HEK293T (cell line): ENCODE measurements around the gene SNRK.
"Not testable (repeated sequence)": the region's sequence is repeated elsewhere in the genome, so short reads cannot be mapped to it uniquely, and the experiment has no call there.

ENCODE experiments used
- CTCF ChIA-PET: fragments of 350-600 bp; formaldehyde crosslinking; extraction: SDS; loops from one replicate; lab custom pipeline; 2021; ENCODE audit warnings: antibody characterized with exemption, inconsistent platforms; lab: Yijun Ruan, JAX
- POLR2A ChIA-PET: fragments of 350-600 bp; formaldehyde crosslinking; extraction: SDS; loops from one replicate; lab custom pipeline; 2020; ENCODE audit warnings: antibody characterized with exemption, inconsistent platforms; lab: Yijun Ruan, JAX
- DNase-seq: peaks from one replicate; pipeline ENCODE4 v3.0.0; 2012; ENCODE audit warnings: mixed read lengths; ENCODE audit errors: extremely low spot score
- ARNT ChIP-seq: fragments of 450-650 bp; IDR thresholded peaks from 2 replicates; pipeline ENCODE4 v1.6.1; 2017; ENCODE audit warnings: mild to moderate bottlenecking
- BHLHE40 ChIP-seq: fragments of 450-650 bp; IDR thresholded peaks from 2 replicates; pipeline ENCODE4 v1.6.1; 2016; ENCODE audit warnings: mild to moderate bottlenecking, moderate library complexity, borderline replicate concordance
- CTBP1 ChIP-seq: fragments of 450-650 bp; IDR thresholded peaks from 2 replicates; pipeline ENCODE4 v1.6.1; 2016; ENCODE audit warnings: borderline replicate concordance
- ELF4 ChIP-seq: fragments of 450-650 bp; IDR thresholded peaks from 2 replicates; pipeline ENCODE4 v1.6.1; 2017; ENCODE audit warnings: antibody characterized with exemption
- FOXA1 ChIP-seq: fragments of 450-650 bp; IDR thresholded peaks from 2 replicates; pipeline ENCODE4 v1.6.1; 2016; ENCODE audit warnings: mild to moderate bottlenecking
- FOXK2 ChIP-seq: fragments of 450-650 bp; IDR thresholded peaks from 2 replicates; pipeline ENCODE4 v1.6.1; 2016; ENCODE audit warnings: mild to moderate bottlenecking
- FOXM1 ChIP-seq: fragments of 450-650 bp; IDR thresholded peaks from 2 replicates; pipeline ENCODE4 v1.6.1; 2017; ENCODE audit warnings: mild to moderate bottlenecking, borderline replicate concordance
- HDGF ChIP-seq: fragments of 450-650 bp; IDR thresholded peaks from 2 replicates; pipeline ENCODE4 v1.6.1; 2017; ENCODE audit warnings: antibody characterized with exemption, borderline replicate concordance
- L3MBTL2 ChIP-seq: fragments of 450-650 bp; conservative IDR thresholded peaks from 2 replicates; pipeline ENCODE4 v1.6.1; 2016; ENCODE audit warnings: mild to moderate bottlenecking
- LEF1 ChIP-seq: fragments of 450-650 bp; IDR thresholded peaks from 2 replicates; pipeline ENCODE4 v1.6.1; 2017; ENCODE audit warnings: mild to moderate bottlenecking, borderline replicate concordance
- NFRKB ChIP-seq: fragments of 450-650 bp; IDR thresholded peaks from 2 replicates; pipeline ENCODE4 v1.6.1; 2016; ENCODE audit warnings: mild to moderate bottlenecking, moderate library complexity
- SP1 ChIP-seq: fragments of 450-650 bp; IDR thresholded peaks from 2 replicates; pipeline ENCODE4 v1.6.1; 2017
- SUZ12 ChIP-seq: fragments of 450-650 bp; IDR thresholded peaks from 2 replicates; pipeline ENCODE4 v1.6.1; 2016; ENCODE audit warnings: mild to moderate bottlenecking
- TARDBP ChIP-seq: fragments of 450-650 bp; IDR thresholded peaks from 2 replicates; pipeline ENCODE4 v1.6.1; 2016
- ZNF384 ChIP-seq: fragments of 450-650 bp; IDR thresholded peaks from 2 replicates; pipeline ENCODE4 v1.6.1; 2016
- TF ChIP-seq, protein P1 (sequence below): fragments of 450-650 bp; IDR thresholded peaks from 2 replicates; pipeline ENCODE4 v1.6.1; 2016

SNRK gene

DNA sequence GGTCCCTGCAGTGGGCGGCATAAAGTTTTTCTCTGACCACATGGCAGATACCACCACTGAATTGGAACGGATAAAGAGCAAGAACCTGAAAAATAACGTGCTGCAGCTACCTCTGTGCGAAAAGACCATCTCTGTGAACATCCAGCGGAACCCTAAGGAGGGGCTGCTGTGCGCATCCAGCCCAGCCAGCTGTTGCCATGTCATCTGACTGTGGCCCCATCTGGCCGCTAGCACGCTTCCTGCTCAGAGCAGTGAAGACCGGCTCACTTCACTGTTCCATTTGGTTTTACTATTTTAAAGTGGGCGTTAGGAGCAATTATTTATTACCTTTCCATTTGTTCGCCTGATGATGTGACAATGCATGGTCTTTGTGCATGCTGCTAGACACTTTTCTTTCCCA, 62.0 kb downstream of the SNRK start:
- CTCF ChIA-PET: no interaction called here
- no peak for TF ChIP-seq ELF4
- TF ChIP-seq LEF1: no peak
- no peak for TF ChIP-seq ARNT
- TF ChIP-seq ZNF384: no peak
- TF ChIP-seq L3MBTL2: no peak
- no peak for TF ChIP-seq BHLHE40
- TF ChIP-seq FOXA1: no peak
- TF ChIP-seq FOXK2: no peak
- no peak for TF ChIP-seq NFRKB
- no peak for TF ChIP-seq CTBP1
- TF ChIP-seq HDGF: no peak
- TF ChIP-seq FOXM1: no peak
- POLR2A ChIA-PET: no interaction called here
- DNase-seq: no peak

DNA sequence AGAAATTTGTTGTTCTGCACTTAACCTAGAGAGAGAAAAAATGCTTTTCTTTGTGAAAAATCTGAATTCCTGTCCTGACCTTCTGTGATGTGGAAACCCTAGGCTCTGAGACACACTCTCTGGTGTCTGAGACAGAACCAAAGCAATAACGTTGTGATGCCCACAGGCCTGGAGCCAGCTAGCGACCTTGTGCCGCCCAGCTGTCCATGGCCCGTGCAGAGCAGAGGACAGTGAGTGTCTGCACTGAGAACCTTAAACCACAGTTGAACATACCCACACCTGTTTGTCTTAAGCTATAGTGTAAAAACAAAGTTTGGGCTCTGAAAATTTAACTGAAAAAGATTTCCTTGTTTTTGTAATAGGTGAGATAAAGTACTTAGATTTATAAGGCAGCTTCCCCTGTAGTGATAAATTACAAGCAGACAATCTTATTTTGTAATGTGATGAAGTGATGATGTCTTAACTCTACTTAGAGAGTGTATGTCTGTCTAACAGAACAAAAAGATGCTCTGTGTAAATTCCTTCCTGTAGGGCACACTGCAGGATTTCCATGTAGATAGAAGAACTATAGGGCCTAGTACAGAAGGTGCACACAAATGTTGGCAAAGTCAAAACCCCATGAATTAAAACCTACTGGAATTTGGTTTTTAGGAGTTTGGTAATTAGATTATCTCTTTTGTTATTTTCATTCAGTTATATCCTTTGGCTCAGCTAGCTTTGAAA, 62.7 kb downstream of the SNRK start:
- ChIA-PET POLR2A (no interaction called here), CTCF (interaction anchor here (0.6 kb wide), 1 partner anchor 225 kb away, joined by 3 read pairs; no protein-coding TSS in a partner anchor)
- TF ChIP-seq HDGF (no peak), NFRKB (no peak)
- no peak for DNase-seq

DNA sequence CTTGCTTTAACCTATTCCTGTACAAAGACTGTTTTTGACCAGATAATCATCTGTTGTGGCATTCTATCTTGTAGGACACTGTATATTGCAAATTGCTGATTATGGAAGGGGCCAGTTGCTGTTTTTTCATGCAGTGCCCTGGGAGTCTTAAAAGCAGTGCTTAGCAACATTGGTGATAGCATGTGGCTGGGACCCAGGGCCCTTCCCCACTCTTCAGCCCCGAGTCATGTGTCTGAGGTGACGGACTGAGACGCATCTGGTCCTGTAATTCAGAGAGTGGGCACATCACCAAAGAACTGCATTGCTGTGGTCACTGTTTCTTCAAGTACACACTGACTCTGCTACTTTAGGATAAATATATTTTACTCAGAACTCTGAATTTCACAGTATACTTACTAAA, 63.4 kb downstream of the SNRK start:
- TF ChIP-seq FOXM1 (no peak), TARDBP (no peak), FOXK2 (no peak), L3MBTL2 (no peak), LEF1 (no peak), SUZ12 (no peak), CTBP1 (no peak), ZNF384 (no peak), ELF4 (no peak), ARNT (no peak), HDGF (no peak)
- TF ChIP-seq, protein P1, sequence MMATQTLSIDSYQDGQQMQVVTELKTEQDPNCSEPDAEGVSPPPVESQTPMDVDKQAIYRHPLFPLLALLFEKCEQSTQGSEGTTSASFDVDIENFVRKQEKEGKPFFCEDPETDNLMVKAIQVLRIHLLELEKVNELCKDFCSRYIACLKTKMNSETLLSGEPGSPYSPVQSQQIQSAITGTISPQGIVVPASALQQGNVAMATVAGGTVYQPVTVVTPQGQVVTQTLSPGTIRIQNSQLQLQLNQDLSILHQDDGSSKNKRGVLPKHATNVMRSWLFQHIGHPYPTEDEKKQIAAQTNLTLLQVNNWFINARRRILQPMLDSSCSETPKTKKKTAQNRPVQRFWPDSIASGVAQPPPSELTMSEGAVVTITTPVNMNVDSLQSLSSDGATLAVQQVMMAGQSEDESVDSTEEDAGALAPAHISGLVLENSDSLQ: no peak
- no peak for DNase-seq
- POLR2A ChIA-PET: no interaction called here
- CTCF ChIA-PET: interaction anchor here (0.6 kb wide), 1 partner anchor 225 kb away, joined by 3 read pairs; no protein-coding TSS in a partner anchor

DNA sequence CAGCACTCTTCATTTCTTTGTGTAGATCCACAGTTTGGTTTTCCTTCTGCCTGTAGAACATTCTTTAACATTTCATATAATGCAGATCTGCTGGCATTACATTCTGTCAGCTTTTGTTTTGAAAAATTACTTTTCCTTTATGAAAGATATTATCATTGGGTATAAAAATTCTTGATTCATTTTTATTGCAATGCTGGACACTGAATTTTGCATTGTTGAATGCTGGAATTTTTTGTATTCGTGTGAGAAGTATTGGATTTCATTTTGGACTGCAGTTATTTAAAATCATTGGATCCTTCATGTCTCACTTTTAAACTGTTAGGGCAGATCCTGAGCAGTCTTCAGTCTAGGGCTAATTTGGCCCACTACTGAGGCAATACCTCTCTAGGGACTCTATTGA, 67.1 kb downstream of the SNRK start:
- POLR2A ChIA-PET: no interaction called here
- no peak for TF ChIP-seq ZNF384
- TF ChIP-seq FOXA1: no peak
- no peak for TF ChIP-seq FOXM1
- TF ChIP-seq NFRKB: no peak
- TF ChIP-seq FOXK2: no peak
- TF ChIP-seq CTBP1: no peak
- no peak for TF ChIP-seq TARDBP
- TF ChIP-seq BHLHE40: no peak
- TF ChIP-seq ARNT: no peak
- CTCF ChIA-PET: no interaction called here
- no peak for DNase-seq

DNA sequence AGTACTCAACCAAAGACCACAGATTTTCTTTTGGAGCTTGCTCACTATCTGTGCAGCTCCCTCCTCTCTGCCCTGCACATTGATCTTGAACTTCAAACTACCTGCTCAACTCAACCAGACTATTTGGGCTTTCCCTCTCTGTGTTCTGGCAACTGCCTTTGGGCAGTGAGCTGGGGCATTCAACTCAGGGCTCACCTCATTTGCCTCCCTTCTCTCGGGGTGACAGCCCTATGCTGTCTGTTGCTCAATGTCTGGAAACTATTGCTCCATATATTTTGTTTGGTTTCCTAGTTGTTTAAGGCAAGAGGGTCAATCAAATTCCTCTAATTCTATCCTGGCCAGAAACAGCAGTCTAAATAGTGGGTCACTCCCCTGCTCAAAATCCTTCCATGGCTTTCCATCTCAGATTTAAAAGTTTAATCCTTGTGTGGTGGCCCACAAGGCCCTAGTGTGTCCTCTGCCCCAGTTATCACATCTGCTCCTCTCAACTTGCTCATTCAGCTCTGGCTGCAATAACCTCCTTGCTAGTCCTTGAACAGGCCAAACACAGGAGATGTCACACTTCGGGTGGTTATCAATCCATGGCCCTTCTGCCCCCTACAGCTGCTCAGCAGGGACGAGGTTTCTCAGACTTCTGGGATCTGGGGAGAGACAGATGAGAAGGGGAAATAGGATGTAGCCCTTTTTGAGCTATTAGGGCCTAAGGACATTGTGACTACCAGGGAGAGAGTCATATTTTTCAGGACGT, 67.8 kb downstream of the SNRK start:
- no peak for DNase-seq
- TF ChIP-seq CTBP1: no peak
- TF ChIP-seq SP1: no peak
- no peak for TF ChIP-seq ARNT
- TF ChIP-seq LEF1: no peak
- no peak for TF ChIP-seq TARDBP
- no peak for TF ChIP-seq HDGF
- TF ChIP-seq FOXM1: no peak
- no peak for TF ChIP-seq FOXA1
- TF ChIP-seq ELF4: no peak
- no peak for TF ChIP-seq SUZ12
- TF ChIP-seq L3MBTL2: no peak
- TF ChIP-seq, protein P1: no peak
- no peak for TF ChIP-seq BHLHE40
- no peak for TF ChIP-seq FOXK2
- no peak for TF ChIP-seq NFRKB
- no peak for TF ChIP-seq ZNF384
- ChIA-PET POLR2A (no interaction called here), CTCF (no interaction called here)

DNA sequence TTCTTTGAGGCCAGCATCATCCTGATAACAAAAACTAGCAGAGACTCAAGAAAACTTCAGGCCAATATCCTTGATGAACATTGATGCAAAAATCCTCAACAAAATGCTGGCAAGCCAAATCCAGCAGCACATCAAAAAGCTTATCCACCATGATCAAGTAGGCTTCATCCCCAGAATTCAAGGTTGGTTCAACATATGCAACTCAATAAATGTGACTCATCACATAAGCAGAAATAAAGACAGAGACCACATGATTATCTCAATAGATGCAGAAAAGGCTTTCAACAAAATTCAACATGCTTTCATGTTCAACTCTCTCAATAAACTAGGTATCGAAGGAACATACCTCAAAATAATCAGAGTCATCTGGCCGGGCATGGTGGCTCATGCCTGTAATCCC, 69.7 kb downstream of the SNRK start:
- CTCF ChIA-PET, POLR2A ChIA-PET: not testable (repeated sequence)

DNA sequence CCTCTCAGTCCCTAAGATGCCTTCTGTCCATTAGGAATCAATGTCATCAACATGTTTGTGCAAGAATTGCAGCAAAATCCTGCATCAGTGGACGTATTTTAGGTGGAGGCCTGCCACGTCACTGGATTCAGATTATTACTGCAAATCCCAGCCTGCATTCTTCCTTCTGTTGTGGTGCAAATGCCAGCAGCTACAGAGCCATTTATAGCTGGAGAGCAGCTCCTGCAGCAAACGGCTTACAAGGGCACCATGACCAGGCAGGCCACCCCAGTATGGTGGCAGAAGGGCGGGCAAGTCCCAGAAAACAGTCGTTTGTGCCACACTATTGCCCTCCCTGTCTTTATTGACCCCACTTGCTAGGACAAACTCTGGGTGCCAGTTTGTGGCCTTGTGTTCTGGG, 74.7 kb downstream of the SNRK start:
- CTCF ChIA-PET: no interaction called here
- no peak for TF ChIP-seq L3MBTL2
- no peak for TF ChIP-seq FOXK2
- TF ChIP-seq CTBP1: no peak
- no peak for TF ChIP-seq ARNT
- TF ChIP-seq ZNF384: no peak
- no peak for TF ChIP-seq FOXA1
- TF ChIP-seq HDGF: no peak
- no peak for TF ChIP-seq TARDBP
- TF ChIP-seq FOXM1: no peak
- no peak for TF ChIP-seq ELF4
- no peak for TF ChIP-seq SP1
- TF ChIP-seq LEF1: no peak
- no peak for TF ChIP-seq SUZ12
- TF ChIP-seq, protein P1: no peak
- no peak for TF ChIP-seq BHLHE40
- TF ChIP-seq NFRKB: no peak
- POLR2A ChIA-PET: no interaction called here
- no peak for DNase-seq

More for the DNA sequence above, 69.7 kb downstream of the SNRK start:
- 0 out of 2 replicates have a peak, but pooled peaks have one; percentile 24 for TF ChIP-seq L3MBTL2
- DNase-seq: not testable (repeated sequence)
